Karpas-422 (cell line): ENCODE measurements around the gene GATA1. TPM values are rescaled to one million over a fixed set of nuclear protein-coding genes. Genes with fewer than 3 reads are reported as not detected.

ENCODE experiments used
- DNase-seq: peaks from one replicate; pipeline ENCODE4 v3.0.0-alpha.2; 2015
- H2AFZ ChIP-seq: fragments of 200-600 bp; sonication (generic); 2 replicates; pipeline ENCODE4 v1.6.1; 2014; ENCODE audit warnings: antibody characterized with exemption, low read length, mixed read lengths
- H3K27ac ChIP-seq: fragments of 200-600 bp; sonication (generic); 2 replicates; pipeline ENCODE4 v1.5.1; 2014; ENCODE audit warnings: mild to moderate bottlenecking, low read length, moderate library complexity
- H3K27me3 ChIP-seq: fragments of 200-600 bp; sonication (generic); 2 replicates; pipeline ENCODE4 v1.6.1; 2014; ENCODE audit warnings: low read length, mixed read lengths
- H3K36me3 ChIP-seq: fragments of 200-600 bp; sonication (generic); 2 replicates; pipeline ENCODE4 v1.6.1; 2014; ENCODE audit warnings: low read length, mixed read lengths; ENCODE audit not compliant: insufficient read depth
- H3K4me1 ChIP-seq: fragments of 200-600 bp; sonication (generic); 2 replicates; pipeline ENCODE4 v1.6.1; 2014; ENCODE audit warnings: mild to moderate bottlenecking, low read length, mixed read lengths
- H3K4me2 ChIP-seq: fragments of 200-600 bp; sonication (generic); 2 replicates; pipeline ENCODE4 v1.6.1; 2014; ENCODE audit warnings: low read length, low read depth, mild to moderate bottlenecking; ENCODE audit not compliant: poor library complexity, severe bottlenecking
- H3K4me3 ChIP-seq: fragments of 200-600 bp; sonication (generic); 2 replicates; pipeline ENCODE4 v1.5.1; 2014; ENCODE audit warnings: mild to moderate bottlenecking, antibody characterized with exemption, low read length, mixed read lengths
- H3K79me2 ChIP-seq: fragments of 200-600 bp; sonication (generic); 2 replicates; pipeline ENCODE4 v1.6.1; 2014; ENCODE audit warnings: mild to moderate bottlenecking, low read length, mixed read lengths
- H3K9ac ChIP-seq: fragments of 200-600 bp; sonication (generic); 2 replicates; pipeline ENCODE4 v1.6.0; 2014; ENCODE audit warnings: low read length
- H3K9me2 ChIP-seq: fragments of 200-600 bp; sonication (generic), shearing (Covaris generic); replicated peaks from 2 replicates; pipeline ENCODE4 v1.6.0; 2014; ENCODE audit warnings: mild to moderate bottlenecking, low read length, moderate library complexity; ENCODE audit not compliant: insufficient read depth
- H3K9me3 ChIP-seq: fragments of 300-700, 200-600 bp; sonication (generic); 2 replicates; pipeline ENCODE4 v1.6.1; 2014; ENCODE audit warnings: low read length, mixed read lengths
- H4K20me1 ChIP-seq: fragments of 200-600 bp; sonication (generic); 2 replicates; pipeline ENCODE4 v1.6.1; 2014; ENCODE audit warnings: mild to moderate bottlenecking, antibody characterized with exemption, low read length, low read depth; ENCODE audit not compliant: insufficient read depth
- total RNA-seq: library from RNA; depleted of rRNA; stranded (reverse); fragments of >200 nt; shearing (Covaris generic); gene quantifications from 2 replicates; pipeline ENCODE4 v1.2.3, GENCODE V29; 2014; ENCODE audit warnings: low replicate concordance

Gene GATA1
- total RNA-seq, 1 experiment from 2014 or later: not detected

GRCh38 chrX:48786825-48787504 is 575 bp downstream of the GATA1 start:
- Histone ChIP-seq H3K27me3 (no peaks in the 10 kb centered on the region), H4K20me1 (no peaks in the 10 kb centered on the region), H3K9me2 (no peaks in the 10 kb centered on the region), H3K36me3 (no peaks in the 10 kb centered on the region), H3K4me2 (no peak overlapping the region), H3K79me2 (no peaks in the 10 kb centered on the region), H3K4me1 (no peaks in the 10 kb centered on the region), H3K4me3 (no peak overlapping the region), H2AFZ (no peak overlapping the region), H3K9me3 (no peaks in the 10 kb centered on the region), H3K27ac (no peak overlapping the region), H3K9ac (no peak overlapping the region)
- DNase-seq: no peak

DNA sequence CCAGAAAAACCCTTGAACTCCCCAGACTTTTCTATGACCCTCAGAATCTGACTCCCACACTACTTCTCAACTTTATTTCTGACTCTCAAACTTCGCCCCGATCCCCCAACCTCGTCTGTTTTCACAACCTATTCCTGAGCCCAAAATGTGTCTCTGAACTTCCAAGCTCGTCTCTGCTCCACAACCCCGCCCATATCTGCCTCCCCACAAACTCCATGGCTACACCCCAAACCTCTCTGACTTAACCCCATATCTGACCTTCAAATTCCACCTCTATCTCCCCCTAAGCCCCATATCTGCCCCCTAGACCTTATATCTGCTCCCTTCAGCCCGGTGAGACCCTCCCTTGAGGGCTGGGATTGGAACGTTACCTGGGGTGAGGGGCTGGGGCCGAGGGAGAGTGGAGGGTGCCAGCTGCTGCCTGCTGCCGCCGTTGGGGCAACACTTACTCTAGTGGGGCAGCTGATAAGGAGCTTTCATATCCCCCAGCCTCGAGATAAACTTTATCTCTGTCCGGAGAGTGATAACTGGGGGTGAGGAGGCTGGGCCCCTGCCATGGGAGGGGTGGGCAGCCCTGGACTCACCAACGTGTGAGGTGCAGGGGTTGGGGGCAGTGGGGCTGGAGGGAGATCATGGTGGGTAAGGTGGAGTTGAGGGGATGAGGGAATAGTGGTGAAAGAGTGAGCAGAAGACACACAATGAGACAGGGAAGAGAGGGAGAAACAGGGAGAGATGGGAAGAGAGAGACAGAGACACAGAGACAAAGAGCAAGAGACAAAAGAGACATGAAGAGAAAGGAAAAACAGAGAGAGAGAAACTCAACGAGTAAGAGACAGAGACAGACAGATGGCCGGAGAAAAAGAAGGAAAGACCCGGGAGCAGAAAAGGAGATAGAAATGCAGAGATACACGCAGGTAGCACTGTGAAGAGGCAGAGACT is 1.4 kb downstream of the GATA1 start:
- H3K9me3 ChIP-seq: no peaks in the 10 kb centered on the region
- no peak overlapping the region for H3K27ac ChIP-seq
- H3K4me2 ChIP-seq: no peak overlapping the region
- no peak overlapping the region for H3K4me3 ChIP-seq
- no peaks in the 10 kb centered on the region for H3K4me1 ChIP-seq
- no peaks in the 10 kb centered on the region for H3K79me2 ChIP-seq
- DNase-seq: no peak
- H3K9me2 ChIP-seq: no peaks in the 10 kb centered on the region
- no peaks in the 10 kb centered on the region for H3K27me3 ChIP-seq
- H3K36me3 ChIP-seq: no peaks in the 10 kb centered on the region
- H4K20me1 ChIP-seq: no peaks in the 10 kb centered on the region
- no peak overlapping the region for H2AFZ ChIP-seq
- H3K9ac ChIP-seq: no peak overlapping the region

- H3K36me3 ChIP-seq: no peaks in the 10 kb centered on the region
- H3K9ac ChIP-seq: no peak overlapping the region
- no peak overlapping the region for H2AFZ ChIP-seq
- H3K4me2 ChIP-seq: no peak overlapping the region
- H3K9me3 ChIP-seq: no peaks in the 10 kb centered on the region
- no peaks in the 10 kb centered on the region for H3K4me1 ChIP-seq
- no peak for DNase-seq
- H4K20me1 ChIP-seq: no peaks in the 10 kb centered on the region
- H3K4me3 ChIP-seq: no peak overlapping the region
- H3K9me2 ChIP-seq: no peaks in the 10 kb centered on the region
- H3K27ac ChIP-seq: no peak overlapping the region
- no peaks in the 10 kb centered on the region for H3K79me2 ChIP-seq
- no peaks in the 10 kb centered on the region for H3K27me3 ChIP-seq
These were observed 3.2 kb downstream of the GATA1 start for GRCh38 chrX:48789366-48790220.

GRCh38 chrX:48790477-48790876 is 4.1 kb downstream of the GATA1 start:
- Histone ChIP-seq H3K79me2 (no peaks in the 10 kb centered on the region), H3K4me3 (no peak overlapping the region), H3K9me2 (no peaks in the 10 kb centered on the region), H2AFZ (no peak overlapping the region), H3K9me3 (no peaks in the 10 kb centered on the region), H3K4me1 (no peaks in the 10 kb centered on the region), H3K27ac (no peak overlapping the region), H3K36me3 (no peaks in the 10 kb centered on the region), H3K27me3 (no peaks in the 10 kb centered on the region), H3K4me2 (no peak overlapping the region), H3K9ac (no peak overlapping the region), H4K20me1 (no peaks in the 10 kb centered on the region)
- no peak for DNase-seq

- Histone ChIP-seq H3K9ac (no peak overlapping the region), H3K4me2 (no peak overlapping the region), H4K20me1 (no peaks in the 10 kb centered on the region), H3K9me3 (no peaks in the 10 kb centered on the region), H3K36me3 (no peaks in the 10 kb centered on the region), H3K4me1 (no peaks in the 10 kb centered on the region), H3K79me2 (no peaks in the 10 kb centered on the region), H3K27me3 (no peaks in the 10 kb centered on the region), H3K27ac (no peak overlapping the region), H2AFZ (no peak overlapping the region), H3K4me3 (no peak overlapping the region), H3K9me2 (no peaks in the 10 kb centered on the region)
- no peak for DNase-seq
These were observed 4.9 kb downstream of the GATA1 start for GRCh38 chrX:48791063-48791820.

DNA sequence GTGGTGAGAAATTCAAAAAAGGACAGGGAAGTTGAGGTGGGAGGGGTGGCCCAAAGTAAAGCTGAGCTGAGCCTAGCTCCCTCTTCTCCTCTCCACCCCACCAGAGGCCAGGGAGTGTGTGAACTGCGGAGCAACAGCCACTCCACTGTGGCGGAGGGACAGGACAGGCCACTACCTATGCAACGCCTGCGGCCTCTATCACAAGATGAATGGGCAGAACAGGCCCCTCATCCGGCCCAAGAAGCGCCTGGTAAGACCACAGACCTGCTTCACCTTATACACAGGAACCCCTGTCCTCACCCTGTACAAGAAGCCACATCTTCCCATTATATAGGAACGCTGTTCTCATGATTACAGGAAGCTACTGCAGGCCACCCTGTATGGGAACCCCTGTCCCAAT is 5.8 kb downstream of the GATA1 start:
- Histone ChIP-seq H3K4me3 (no peak overlapping the region), H3K27me3 (no peaks in the 10 kb centered on the region), H3K4me2 (no peak overlapping the region), H3K9ac (no peak overlapping the region), H3K4me1 (no peaks in the 10 kb centered on the region), H3K9me3 (no peaks in the 10 kb centered on the region), H3K27ac (no peak overlapping the region), H4K20me1 (no peaks in the 10 kb centered on the region), H3K79me2 (no peaks in the 10 kb centered on the region), H3K9me2 (no peaks in the 10 kb centered on the region), H3K36me3 (no peaks in the 10 kb centered on the region), H2AFZ (no peak overlapping the region)
- DNase-seq: no peak

GRCh38 chrX:48793935-48794334 is 7.5 kb downstream of the GATA1 start:
- no peaks in the 10 kb centered on the region for H3K4me1 ChIP-seq
- H3K4me3 ChIP-seq: no peak overlapping the region
- no peaks in the 10 kb centered on the region for H3K9me2 ChIP-seq
- no peak overlapping the region for H3K27ac ChIP-seq
- H3K4me2 ChIP-seq: no peak overlapping the region
- no peak for DNase-seq
- no peaks in the 10 kb centered on the region for H3K9me3 ChIP-seq
- H4K20me1 ChIP-seq: no peaks in the 10 kb centered on the region
- no peak overlapping the region for H2AFZ ChIP-seq
- no peak overlapping the region for H3K9ac ChIP-seq
- H3K27me3 ChIP-seq: no peaks in the 10 kb centered on the region
- H3K36me3 ChIP-seq: no peaks in the 10 kb centered on the region
- no peaks in the 10 kb centered on the region for H3K79me2 ChIP-seq
